GM23248 (cell line): ENCODE measurements around the gene YPEL3.

Source experiments
- EZH2 ChIP-seq: fragments of 200-600 bp; sonication (generic); IDR thresholded peaks from 2 replicates; pipeline ENCODE4 v1.6.1; 2018; ENCODE audit warnings: antibody characterized with exemption, mild to moderate bottlenecking; ENCODE audit not compliant: insufficient read depth, poor library complexity, severe bottlenecking
- EZH2phosphoT487 ChIP-seq: fragments of 200-600 bp; sonication (generic); IDR thresholded peaks from 2 replicates; pipeline ENCODE4 v1.6.1; 2018; ENCODE audit warnings: antibody characterized with exemption, moderate library complexity, mild to moderate bottlenecking, low read depth; ENCODE audit not compliant: insufficient read depth

- no peak for TF ChIP-seq EZH2phosphoT487
- TF ChIP-seq EZH2: no peak
Measured at GRCh38 chr16:30051518-30051917, 44.5 kb downstream of the YPEL3 start.
